SK-N-SH treated with all-trans-retinoic acid at 6 μM for 48 hours (cell line): Measurements from ENCODE around the gene ABCB10.
"Not testable (repeated sequence)": the region's sequence is repeated elsewhere in the genome, so short reads cannot be mapped to it uniquely, and the experiment has no call there.

Source experiments
- ATAC-seq: fragments of 200-7000 bp; cut with Tn5 transposase; 3 replicates; pipeline ENCODE4 v1.9.1; 2020; ENCODE audit warnings: mild to moderate bottlenecking, moderate library complexity
- BACH2 ChIP-seq: fragments of 250-450 bp; sonication (Bioruptor Pico); IDR thresholded peaks from 2 replicates; pipeline ENCODE4 v1.9.0; 2021; ENCODE audit warnings: mild to moderate bottlenecking, borderline replicate concordance
- CREB5 ChIP-seq: fragments of 250-450 bp; sonication (Bioruptor Pico); IDR thresholded peaks from 2 replicates; pipeline ENCODE4 v1.5.1; 2020; ENCODE audit warnings: low read depth, mild to moderate bottlenecking, moderate library complexity
- CSDC2 ChIP-seq: fragments of 250-450 bp; sonication (Bioruptor Pico); IDR thresholded peaks from 2 replicates; pipeline ENCODE4 v1.5.0; 2020; ENCODE audit warnings: mild to moderate bottlenecking, moderate library complexity
- CSRNP3 ChIP-seq: fragments of 250-450 bp; sonication (Bioruptor Pico); IDR thresholded peaks from 2 replicates; pipeline ENCODE4 v1.5.1; 2021; ENCODE audit warnings: mild to moderate bottlenecking, moderate library complexity
- ESRRG ChIP-seq: fragments of 250-450 bp; sonication (Bioruptor Pico); IDR thresholded peaks from 2 replicates; pipeline ENCODE4 v1.6.1; 2021; ENCODE audit warnings: mild to moderate bottlenecking
- GLIS3 ChIP-seq: fragments of 250-450 bp; sonication (Bioruptor Pico); IDR thresholded peaks from 2 replicates; pipeline ENCODE4 v1.5.0; 2020; ENCODE audit warnings: mild to moderate bottlenecking, moderate library complexity
- ISL1 ChIP-seq: fragments of 250-450 bp; sonication (Bioruptor Pico); IDR thresholded peaks from 2 replicates; pipeline ENCODE4 v2.1.2; 2022; ENCODE audit warnings: mild to moderate bottlenecking, moderate library complexity
- OSR1 ChIP-seq: fragments of 250-450 bp; sonication (Bioruptor Pico); IDR thresholded peaks from 2 replicates; pipeline ENCODE4 v1.8.0; 2022; ENCODE audit warnings: moderate library complexity, mild to moderate bottlenecking, inconsistent platforms
- PATZ1 ChIP-seq: fragments of 250-450 bp; sonication (Bioruptor Pico); IDR thresholded peaks from 2 replicates; pipeline ENCODE4 v1.8.0; 2020; ENCODE audit warnings: mild to moderate bottlenecking, moderate library complexity, borderline replicate concordance
- POU6F1 ChIP-seq: fragments of 250-450 bp; sonication (Bioruptor Pico); IDR thresholded peaks from 2 replicates; pipeline ENCODE4 v1.8.0; 2021; ENCODE audit warnings: low read depth, mild to moderate bottlenecking, moderate library complexity, borderline replicate concordance
- PPARA ChIP-seq: fragments of 250-450 bp; sonication (Bioruptor Pico); IDR thresholded peaks from 2 replicates; pipeline ENCODE4 v1.5.0; 2020; ENCODE audit warnings: mild to moderate bottlenecking, borderline replicate concordance
- RARB ChIP-seq: fragments of 250-450 bp; sonication (Bioruptor Pico); IDR thresholded peaks from 2 replicates; pipeline ENCODE4 v1.8.0; 2021; ENCODE audit warnings: mild to moderate bottlenecking, moderate library complexity
- SNAI2 ChIP-seq: fragments of 250-450 bp; sonication (Bioruptor Pico); IDR thresholded peaks from 2 replicates; pipeline ENCODE4 v1.5.0; 2020; ENCODE audit warnings: mild to moderate bottlenecking, moderate library complexity
- TCF4 ChIP-seq: fragments of 250-450 bp; sonication (Bioruptor Pico); IDR thresholded peaks from 2 replicates; pipeline ENCODE4 v1.8.0; 2021; ENCODE audit warnings: mild to moderate bottlenecking, moderate library complexity, borderline replicate concordance
- TSHZ2 ChIP-seq: fragments of 250-450 bp; sonication (Bioruptor Pico); IDR thresholded peaks from 2 replicates; pipeline ENCODE4 v1.5.0; 2020; ENCODE audit warnings: mild to moderate bottlenecking, moderate library complexity
- ZC3H10 ChIP-seq: fragments of 250-450 bp; sonication (Bioruptor Pico); IDR thresholded peaks from 2 replicates; pipeline ENCODE4 v1.5.1; 2021; ENCODE audit warnings: mild to moderate bottlenecking, moderate library complexity
- ZFP3 ChIP-seq: fragments of 250-450 bp; sonication (Bioruptor Pico); IDR thresholded peaks from 2 replicates; pipeline ENCODE4 v1.5.0; 2020; ENCODE audit warnings: mild to moderate bottlenecking, moderate library complexity
- ZFP30 ChIP-seq: fragments of 450-650 bp; formaldehyde crosslinking; IDR thresholded peaks from 2 replicates; pipeline ENCODE4 v1.5.0; 2022; ENCODE audit warnings: mild to moderate bottlenecking, moderate library complexity
- ZNF565 ChIP-seq: fragments of 450-650 bp; formaldehyde crosslinking; conservative IDR thresholded peaks from 2 replicates; pipeline ENCODE4 v1.5.0; 2020; ENCODE audit warnings: low read depth, mild to moderate bottlenecking, moderate library complexity
- ZNF70 ChIP-seq: fragments of 450-650 bp; formaldehyde crosslinking; IDR thresholded peaks from 2 replicates; pipeline ENCODE4 v1.5.0; 2020; ENCODE audit warnings: mild to moderate bottlenecking, moderate library complexity

The ABCB10 gene

GRCh38 chr1:229478852-229479251 lies 79.7 kb downstream of the ABCB10 start:
- no peak for ATAC-seq
- TF ChIP-seq POU6F1 (CRISPR knock-in tag) (no peak), PPARA (no peak), ESRRG (CRISPR knock-in tag) (no peak), CSDC2 (CRISPR knock-in tag) (no peak), ZC3H10 (CRISPR knock-in tag) (no peak), PATZ1 (CRISPR knock-in tag) (no peak)

GRCh38 chr1:229475859-229476258 lies 82.6 kb downstream of the ABCB10 start:
- not testable (repeated sequence) for ATAC-seq

GRCh38 chr1:229474509-229474908 lies 84.0 kb downstream of the ABCB10 start:
- ATAC-seq = no peak; the same call in 2 of the 3 replicates
- TF ChIP-seq RARB (CRISPR knock-in tag) = no peak
- TF ChIP-seq PATZ1 (CRISPR knock-in tag) = no peak
- no peak for TF ChIP-seq ZFP30 (CRISPR knock-in tag)
- no peak for TF ChIP-seq OSR1 (CRISPR knock-in tag)
- TF ChIP-seq TSHZ2 (CRISPR knock-in tag) = no peak
- no peak for TF ChIP-seq GLIS3 (CRISPR knock-in tag)
- no peak for TF ChIP-seq ZNF70
- TF ChIP-seq CSRNP3 (CRISPR knock-in tag) = no peak
- TF ChIP-seq TCF4 (CRISPR knock-in tag) = no peak
- no peak for TF ChIP-seq ISL1 (CRISPR knock-in tag)
- no peak for TF ChIP-seq POU6F1 (CRISPR knock-in tag)
- TF ChIP-seq ZC3H10 (CRISPR knock-in tag) = no peak
- no peak for TF ChIP-seq BACH2
- TF ChIP-seq PPARA = no peak

- no peak for ATAC-seq
- TF ChIP-seq BACH2 (no peak), POU6F1 (CRISPR knock-in tag) (no peak), RARB (CRISPR knock-in tag) (no peak), CSDC2 (CRISPR knock-in tag) (no peak), PPARA (no peak), ZNF70 (no peak), CREB5 (CRISPR knock-in tag) (no peak), ZC3H10 (CRISPR knock-in tag) (no peak), ZNF565 (CRISPR knock-in tag) (no peak), OSR1 (CRISPR knock-in tag) (no peak), ZFP3 (CRISPR knock-in tag) (no peak), TCF4 (CRISPR knock-in tag) (no peak), SNAI2 (CRISPR knock-in tag) (no peak)
Observed at GRCh38 chr1:229471175-229471574, 87.3 kb downstream of the ABCB10 start.
